Ishikawa (cell line): ENCODE measurements around the gene TNNI3.
A peak's percentile ranks its signal among the peaks of the same experiment; 100 is the strongest.

ENCODE experiments used
- CEBPB ChIP-seq: IDR thresholded peaks from 2 replicates; pipeline ENCODE4 v1.6.1; 2012
- CREB1 ChIP-seq: IDR thresholded peaks from 2 replicates; pipeline ENCODE4 v1.6.1; 2012; ENCODE audit warnings: low read depth
- EGR1 ChIP-seq: IDR thresholded peaks from 2 replicates; pipeline ENCODE4 v1.6.1; 2012
- EP300 ChIP-seq: IDR thresholded peaks from 2 replicates; pipeline ENCODE4 v1.6.1; 2012; ENCODE audit warnings: borderline replicate concordance
- FOXM1 ChIP-seq: IDR thresholded peaks from 2 replicates; pipeline ENCODE4 v1.6.1; 2012; ENCODE audit warnings: low read depth, borderline replicate concordance
- MAX ChIP-seq: IDR thresholded peaks from 2 replicates; pipeline ENCODE4 v1.6.1; 2012
- NFIC ChIP-seq: IDR thresholded peaks from 2 replicates; pipeline ENCODE4 v1.6.1; 2012
- RAD21 ChIP-seq: IDR thresholded peaks from 2 replicates; pipeline ENCODE4 v1.6.1; 2012; ENCODE audit warnings: low read depth
- REST ChIP-seq: IDR thresholded peaks from 2 replicates; pipeline ENCODE4 v1.6.1; 2012; ENCODE audit warnings: low read depth, mild to moderate bottlenecking
- TAF1 ChIP-seq: IDR thresholded peaks from 2 replicates; pipeline ENCODE4 v1.6.1; 2012; ENCODE audit warnings: low read depth, mild to moderate bottlenecking
- TCF12 ChIP-seq: IDR thresholded peaks from 2 replicates; pipeline ENCODE4 v1.6.1; 2012; ENCODE audit warnings: low read depth
- TEAD4 ChIP-seq: IDR thresholded peaks from 2 replicates; pipeline ENCODE4 v1.6.1; 2012
- USF1 ChIP-seq: IDR thresholded peaks from 2 replicates; pipeline ENCODE4 v1.6.1; 2012
- YY1 ChIP-seq: IDR thresholded peaks from 2 replicates; pipeline ENCODE4 v1.6.1; 2012; ENCODE audit warnings: low read depth
- ZBTB7A ChIP-seq: IDR thresholded peaks from 2 replicates; pipeline ENCODE4 v1.6.1; 2012; ENCODE audit warnings: low read depth

Gene TNNI3

GRCh38 chr19:55153652-55154264 is 3.8 kb downstream of the TNNI3 start:
- TF ChIP-seq TAF1: no peak
- TF ChIP-seq YY1: no peak
- TF ChIP-seq ZBTB7A: no peak
- no peak for TF ChIP-seq CREB1
- no peak for TF ChIP-seq REST
- no peak for TF ChIP-seq TCF12
- TF ChIP-seq USF1: no peak
- no peak for TF ChIP-seq FOXM1
- no peak for TF ChIP-seq TEAD4
- TF ChIP-seq MAX: no peak
- no peak for TF ChIP-seq NFIC
- no peak for TF ChIP-seq RAD21
- no peak for TF ChIP-seq CEBPB
- TF ChIP-seq EGR1: no peak
- no peak for TF ChIP-seq EP300

GRCh38 chr19:55152017-55152416 is 5.5 kb downstream of the TNNI3 start:
- peak; percentile 32; the same call in 1 of the 2 replicates for TF ChIP-seq MAX
- TF ChIP-seq EGR1: no peak

GRCh38 chr19:55149078-55150003 is 8.2 kb downstream of the TNNI3 start, which contains the start of gene TNNT1:
Gene TNNT1, minus strand, starts transcription at chr19:55149206. Its CDS starts 2,049 bp downstream, at chr19:55147157.
- TF ChIP-seq USF1: no peak
- no peak for TF ChIP-seq RAD21
- no peak for TF ChIP-seq FOXM1
- no peak for TF ChIP-seq EP300
- no peak for TF ChIP-seq ZBTB7A
- TF ChIP-seq YY1: no peak
- no peak for TF ChIP-seq TEAD4
- TF ChIP-seq MAX: no peak
- no peak for TF ChIP-seq CEBPB
- TF ChIP-seq CREB1: no peak
- no peak for TF ChIP-seq TCF12
- TF ChIP-seq EGR1: no peak
- no peak for TF ChIP-seq REST
- TF ChIP-seq TAF1: no peak
- no peak for TF ChIP-seq NFIC

- TF ChIP-seq TEAD4: no peak
- no peak for TF ChIP-seq EP300
- TF ChIP-seq ZBTB7A: 0 out of 2 replicates have a peak, but pooled peaks have one; percentile 12
Measured at GRCh38 chr19:55147545-55148251, 9.8 kb downstream of the TNNI3 start.

- TF ChIP-seq RAD21: no peak
- TF ChIP-seq MAX: no peak
- no peak for TF ChIP-seq TCF12
- TF ChIP-seq CREB1: no peak
- TF ChIP-seq ZBTB7A: no peak
- no peak for TF ChIP-seq FOXM1
- no peak for TF ChIP-seq EP300
- TF ChIP-seq TAF1: no peak
- TF ChIP-seq NFIC: no peak
- TF ChIP-seq USF1: no peak
- no peak for TF ChIP-seq REST
Measured at GRCh38 chr19:55146705-55147273, 10.7 kb downstream of the TNNI3 start.
